ENCODE data around the gene RIMS3.
A peak's percentile ranks its signal among the peaks of the same experiment; 100 is the strongest.

Gene RIMS3

GRCh38 chr1:40693425-40693824, 27.9 kb upstream of the RIMS3 start:
- no peak for DNase-seq
- in situ Hi-C loops (cut with HindIII; ENCODE audit: low pct_ligation_motif_present, low pct_unique_long_range_greater_than_20kb, low sequenced_read_pairs), result no loop called here

- in situ Hi-C loops (cut with HindIII; ENCODE audit: low pct_ligation_motif_present, low pct_unique_long_range_greater_than_20kb, low sequenced_read_pairs), result no loop called here
- peak; percentile 54 for DNase-seq
Measured at GRCh38 chr1:40692429-40692895, 27.0 kb upstream of the RIMS3 start.

- peak; percentile 98 for DNase-seq
- in situ Hi-C loops (cut with HindIII; ENCODE audit: low pct_ligation_motif_present, low pct_unique_long_range_greater_than_20kb, low sequenced_read_pairs), result no loop called here
Measured at GRCh38 chr1:40691538-40692428, 26.3 kb upstream of the RIMS3 start, which contains the start of gene NFYC. Gene NFYC, plus strand, starts transcription at chr1:40691704. Its CDS starts 47,140 bp downstream, at chr1:40738844.

GRCh38 chr1:40690771-40691537, 25.5 kb upstream of the RIMS3 start:
- in situ Hi-C loops (cut with HindIII; ENCODE audit: low pct_ligation_motif_present, low pct_unique_long_range_greater_than_20kb, low sequenced_read_pairs), result no loop called here
- no peak for DNase-seq

- no peak for DNase-seq
- in situ Hi-C loops (cut with HindIII; ENCODE audit: low pct_ligation_motif_present, low pct_unique_long_range_greater_than_20kb, low sequenced_read_pairs), result no loop called here
Measured at GRCh38 chr1:40689737-40690136, 24.3 kb upstream of the RIMS3 start.

- no peak for DNase-seq
Measured at GRCh38 chr1:40687661-40688060, 22.2 kb upstream of the RIMS3 start.

GRCh38 chr1:40687059-40687458, 21.6 kb upstream of the RIMS3 start:
- no peak for DNase-seq
- in situ Hi-C loops (cut with HindIII; ENCODE audit: low pct_ligation_motif_present, low pct_unique_long_range_greater_than_20kb, low sequenced_read_pairs), result no loop called here

More at GRCh38 chr1:40687661-40688060, 22.2 kb upstream of the RIMS3 start:
- in situ Hi-C loops (cut with HindIII; ENCODE audit: low pct_ligation_motif_present, low pct_unique_long_range_greater_than_20kb, low sequenced_read_pairs), result no loop called here

GRCh38 chr1:40684669-40685068, 19.2 kb upstream of the RIMS3 start:
- no peak for DNase-seq
- in situ Hi-C loops (cut with HindIII; ENCODE audit: low pct_ligation_motif_present, low pct_unique_long_range_greater_than_20kb, low sequenced_read_pairs), result no loop called here

- DNase-seq, result no peak
- in situ Hi-C loops (cut with HindIII; ENCODE audit: low pct_ligation_motif_present, low pct_unique_long_range_greater_than_20kb, low sequenced_read_pairs), result no loop called here
Measured at GRCh38 chr1:40679165-40679953, 13.9 kb upstream of the RIMS3 start.

GRCh38 chr1:40676501-40676900, 11.0 kb upstream of the RIMS3 start:
- in situ Hi-C loops (cut with HindIII; ENCODE audit: low pct_ligation_motif_present, low pct_unique_long_range_greater_than_20kb, low sequenced_read_pairs), result no loop called here
- DNase-seq, result no peak

GRCh38 chr1:40673452-40673851, 8.0 kb upstream of the RIMS3 start:
- in situ Hi-C loops (cut with HindIII; ENCODE audit: low pct_ligation_motif_present, low pct_unique_long_range_greater_than_20kb, low sequenced_read_pairs), result no loop called here
- no peak for DNase-seq

- DNase-seq, result peak; percentile 69
- in situ Hi-C loops (cut with HindIII; ENCODE audit: low pct_ligation_motif_present, low pct_unique_long_range_greater_than_20kb, low sequenced_read_pairs), result no loop called here
Measured at GRCh38 chr1:40668769-40669525, 3.5 kb upstream of the RIMS3 start.

- DNase-seq, result no peak
- in situ Hi-C loops (cut with HindIII; ENCODE audit: low pct_ligation_motif_present, low pct_unique_long_range_greater_than_20kb, low sequenced_read_pairs), result no loop called here
Measured at GRCh38 chr1:40664791-40665190, 691 bp downstream of the RIMS3 start.

- DNase-seq, result no peak
- in situ Hi-C loops (cut with HindIII; ENCODE audit: low pct_ligation_motif_present, low pct_unique_long_range_greater_than_20kb, low sequenced_read_pairs), result no loop called here
Measured at GRCh38 chr1:40664167-40664537, 1.3 kb downstream of the RIMS3 start.

GRCh38 chr1:40663324-40664166, 1.9 kb downstream of the RIMS3 start:
- in situ Hi-C loops (cut with HindIII; ENCODE audit: low pct_ligation_motif_present, low pct_unique_long_range_greater_than_20kb, low sequenced_read_pairs), result no loop called here
- DNase-seq, result no peak

- DNase-seq, result peak; percentile 55
Measured at GRCh38 chr1:40662864-40663263, 2.6 kb downstream of the RIMS3 start.

GRCh38 chr1:40662151-40662550, 3.3 kb downstream of the RIMS3 start:
- in situ Hi-C loops (cut with HindIII; ENCODE audit: low pct_ligation_motif_present, low pct_unique_long_range_greater_than_20kb, low sequenced_read_pairs), result no loop called here
- DNase-seq, result no peak

More at GRCh38 chr1:40662864-40663263, 2.6 kb downstream of the RIMS3 start:
- in situ Hi-C loops (cut with HindIII; ENCODE audit: low pct_ligation_motif_present, low pct_unique_long_range_greater_than_20kb, low sequenced_read_pairs), result no loop called here
